ENCODE data around the gene SLC22A31. TPM values are rescaled to one million over a fixed set of nuclear protein-coding genes. Genes with fewer than 3 reads are reported as not detected.

Gene SLC22A31
- total RNA-seq, 3 donors from 2014 or later (not counting 1 experiment from before 2014, with no cell fraction given) = 0.75 TPM; not detected in 2

DNA sequence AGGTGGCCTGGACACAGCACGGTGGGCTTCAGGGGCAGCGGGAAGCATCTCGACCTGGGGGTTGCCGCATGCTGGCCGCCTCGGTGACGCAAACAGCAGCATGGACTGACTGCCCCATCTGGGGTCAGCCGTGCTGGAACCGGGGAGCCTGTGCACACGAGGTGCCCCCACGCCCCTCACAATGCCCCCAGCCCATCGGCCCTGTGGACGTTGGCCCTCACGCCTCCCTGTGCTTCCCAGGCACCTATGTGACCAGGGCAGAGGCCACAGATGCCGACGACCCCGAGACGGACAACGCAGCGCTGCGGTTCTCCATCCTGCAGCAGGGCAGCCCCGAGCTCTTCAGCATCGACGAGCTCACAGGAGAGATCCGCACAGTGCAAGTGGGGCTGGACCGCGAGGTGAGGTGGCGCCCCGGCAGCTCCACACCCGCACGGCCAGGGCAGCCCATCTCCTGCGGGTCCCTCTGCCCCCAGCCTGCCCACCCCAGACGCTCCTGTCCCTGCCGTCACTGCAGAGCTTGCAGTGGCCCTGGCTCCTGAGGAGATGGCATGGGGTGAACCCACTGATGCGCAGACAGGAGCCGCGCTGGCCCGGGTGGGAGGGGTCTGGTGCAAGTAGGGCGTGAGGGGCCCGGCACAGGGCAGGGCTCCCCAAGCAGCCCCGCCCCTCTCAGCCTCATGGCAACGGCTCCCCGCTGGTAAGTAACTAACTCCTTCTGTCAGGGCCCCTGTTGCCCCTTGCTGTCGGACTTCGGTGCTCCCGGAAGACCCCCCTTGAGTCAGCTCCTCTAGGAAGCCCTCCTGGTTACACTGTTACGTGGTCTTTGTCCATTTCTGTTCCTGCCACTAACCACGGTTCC lies 15.2 kb downstream of the SLC22A31 start:
- 81% methylated on average over 48 of the region's 48 CpGs for WGBS (ENCODE audit: insufficient coverage)
- H3K27me3 Mint-ChIP-seq (ENCODE audit: low read depth in 2 of 2) = no peaks in the 10 kb centered on the region
- H3K36me3 ChIP-seq (ENCODE audit: control insufficient read depth, insufficient read depth, low read length) = no peaks in the 10 kb centered on the region
- no peaks in the 10 kb centered on the region for H3K9me3 Mint-ChIP-seq
- H3K4me1 ChIP-seq (ENCODE audit: control insufficient read depth, insufficient read depth, low read length) = no peaks in the 10 kb centered on the region
- peak; percentile 52 to 70 (median 54) for ATAC-seq
- DNase-seq = peak in 1 of 2 donors; percentile 51
- H3K27ac ChIP-seq (ENCODE audit: low read length) = no peak overlapping the region
- peaks cover 0 to 11% of the 10 kb centered on the region in 2 donors for H3K4me1 Mint-ChIP-seq
- H3K27me3 ChIP-seq (ENCODE audit: control insufficient read depth, insufficient read depth, low read length) = no peaks in the 10 kb centered on the region
- TF ChIP-seq, protein P1, sequence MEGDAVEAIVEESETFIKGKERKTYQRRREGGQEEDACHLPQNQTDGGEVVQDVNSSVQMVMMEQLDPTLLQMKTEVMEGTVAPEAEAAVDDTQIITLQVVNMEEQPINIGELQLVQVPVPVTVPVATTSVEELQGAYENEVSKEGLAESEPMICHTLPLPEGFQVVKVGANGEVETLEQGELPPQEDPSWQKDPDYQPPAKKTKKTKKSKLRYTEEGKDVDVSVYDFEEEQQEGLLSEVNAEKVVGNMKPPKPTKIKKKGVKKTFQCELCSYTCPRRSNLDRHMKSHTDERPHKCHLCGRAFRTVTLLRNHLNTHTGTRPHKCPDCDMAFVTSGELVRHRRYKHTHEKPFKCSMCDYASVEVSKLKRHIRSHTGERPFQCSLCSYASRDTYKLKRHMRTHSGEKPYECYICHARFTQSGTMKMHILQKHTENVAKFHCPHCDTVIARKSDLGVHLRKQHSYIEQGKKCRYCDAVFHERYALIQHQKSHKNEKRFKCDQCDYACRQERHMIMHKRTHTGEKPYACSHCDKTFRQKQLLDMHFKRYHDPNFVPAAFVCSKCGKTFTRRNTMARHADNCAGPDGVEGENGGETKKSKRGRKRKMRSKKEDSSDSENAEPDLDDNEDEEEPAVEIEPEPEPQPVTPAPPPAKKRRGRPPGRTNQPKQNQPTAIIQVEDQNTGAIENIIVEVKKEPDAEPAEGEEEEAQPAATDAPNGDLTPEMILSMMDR (IDR thresholded peaks at IDR 0.05) = no peak
- no peaks in the 10 kb centered on the region for H3K9me3 ChIP-seq (ENCODE audit: control insufficient read depth, insufficient read depth, low read length)
- no peak overlapping the region for H3K4me3 ChIP-seq (ENCODE audit: low read length)
- no peak overlapping the region for H3K4me3 Mint-ChIP-seq
- no peak overlapping the region for H3K27ac Mint-ChIP-seq
- intact Hi-C loops (cut with micrococcal nuclease) = no loop called here
- H3K36me3 Mint-ChIP-seq = no peaks in the 10 kb centered on the region

DNA sequence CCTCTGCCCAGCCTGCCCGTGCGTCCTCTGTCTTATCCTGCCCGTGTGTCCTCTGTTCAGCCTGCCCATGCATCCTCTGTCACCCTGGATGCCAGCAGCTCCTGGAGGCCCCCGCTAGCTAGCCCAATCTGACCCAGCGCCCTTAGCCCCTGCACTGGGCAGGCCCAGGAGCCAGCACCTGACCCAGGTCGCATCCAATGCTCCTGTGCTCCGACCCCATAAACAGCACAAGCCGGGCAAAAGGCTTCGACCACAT lies 15.7 kb downstream of the SLC22A31 start:
- 82% methylated on average over 9 of the region's 9 CpGs for WGBS (ENCODE audit: insufficient coverage)
- Mint-ChIP-seq H3K27me3 (ENCODE audit: low read depth in 2 of 2) (no peaks in the 10 kb centered on the region), H3K27ac (no peak overlapping the region), H3K9me3 (no peaks in the 10 kb centered on the region), H3K36me3 (no peaks in the 10 kb centered on the region), H3K4me3 (no peak overlapping the region), H3K4me1 (peaks cover 0 to 11% of the 10 kb centered on the region in 2 donors)
- Histone ChIP-seq H3K4me1 (ENCODE audit: control insufficient read depth, insufficient read depth, low read length) (no peaks in the 10 kb centered on the region), H3K27ac (ENCODE audit: low read length) (no peak overlapping the region), H3K36me3 (ENCODE audit: control insufficient read depth, insufficient read depth, low read length) (no peaks in the 10 kb centered on the region), H3K4me3 (ENCODE audit: low read length) (no peak overlapping the region), H3K9me3 (ENCODE audit: control insufficient read depth, insufficient read depth, low read length) (no peaks in the 10 kb centered on the region), H3K27me3 (ENCODE audit: control insufficient read depth, insufficient read depth, low read length) (no peaks in the 10 kb centered on the region)
- intact Hi-C loops (cut with micrococcal nuclease) = no loop called here
- ATAC-seq = no peak
- TF ChIP-seq, protein P1 (IDR thresholded peaks at IDR 0.05) = no peak
- no peak for DNase-seq

- no peaks in the 10 kb centered on the region for H3K9me3 Mint-ChIP-seq
- no peaks in the 10 kb centered on the region for H3K36me3 ChIP-seq (ENCODE audit: control insufficient read depth, insufficient read depth, low read length)
- H3K27ac ChIP-seq (ENCODE audit: low read length) = no peak overlapping the region
- H3K27me3 ChIP-seq (ENCODE audit: control insufficient read depth, insufficient read depth, low read length) = no peaks in the 10 kb centered on the region
- intact Hi-C loops (cut with micrococcal nuclease) = no loop called here
- WGBS (ENCODE audit: insufficient coverage) = 89% methylated on average over 26 of the region's 26 CpGs
- no peaks in the 10 kb centered on the region for H3K4me1 ChIP-seq (ENCODE audit: control insufficient read depth, insufficient read depth, low read length)
- TF ChIP-seq, protein P1 (IDR thresholded peaks at IDR 0.05) = no peak
- ATAC-seq = no peak
- peaks cover 0 to 8% of the 10 kb centered on the region in 2 donors for H3K4me1 Mint-ChIP-seq
- H3K27me3 Mint-ChIP-seq (ENCODE audit: low read depth in 2 of 2) = no peaks in the 10 kb centered on the region
- no peak overlapping the region for H3K4me3 ChIP-seq (ENCODE audit: low read length)
- H3K4me3 Mint-ChIP-seq = no peak overlapping the region
- no peak overlapping the region for H3K27ac Mint-ChIP-seq
- H3K36me3 Mint-ChIP-seq = no peaks in the 10 kb centered on the region
- DNase-seq = no peak
- no peaks in the 10 kb centered on the region for H3K9me3 ChIP-seq (ENCODE audit: control insufficient read depth, insufficient read depth, low read length)
Observed at GRCh38 chr16:89183975-89184676, 16.2 kb downstream of the SLC22A31 start.
